ENCODE data around the gene SLC24A1.

SLC24A1 gene

GRCh38 chr15:65619626-65620290 lies 2.0 kb upstream of the SLC24A1 start:
- DNase-seq = no peak

DNA sequence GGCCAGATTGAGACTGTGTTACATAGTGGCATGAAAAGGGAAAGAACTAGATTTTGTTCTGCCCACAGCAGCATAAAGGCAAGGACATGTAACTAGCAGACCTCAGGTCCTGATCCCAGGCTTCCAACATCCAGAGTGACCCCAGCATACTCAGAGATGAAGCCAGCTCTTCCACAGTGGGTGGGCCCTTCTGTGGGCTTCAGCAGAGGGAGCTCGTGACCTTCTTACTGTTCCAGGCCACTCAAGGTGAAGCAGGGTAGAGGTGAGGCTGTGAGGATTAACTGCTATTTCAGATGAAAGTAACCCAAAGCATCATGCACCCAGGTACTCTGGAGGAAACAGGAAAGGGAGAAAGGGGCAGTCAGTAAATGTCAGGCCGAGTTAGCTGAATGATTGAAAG lies 905 bp upstream of the SLC24A1 start:
- DNase-seq = no peak

DNA sequence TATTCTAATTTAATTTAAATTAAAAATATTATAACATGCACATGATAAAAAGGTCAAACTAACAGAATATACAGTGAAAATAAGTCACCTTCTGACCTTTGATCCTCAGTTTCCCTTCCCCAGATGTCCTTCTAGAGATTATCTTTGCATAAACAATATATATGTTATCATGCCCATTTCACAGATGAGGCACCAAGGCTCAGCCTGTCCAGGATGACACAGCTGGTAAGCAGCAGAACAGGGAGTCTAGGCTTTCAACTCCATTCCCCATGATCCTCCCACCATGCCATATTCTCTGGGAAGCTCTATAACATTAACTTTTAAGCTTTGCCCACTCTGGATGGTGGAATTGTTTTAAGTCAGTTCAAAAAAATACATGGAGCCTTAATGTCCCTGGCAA lies 1.4 kb downstream of the SLC24A1 start:
- DNase-seq = no peak

- DNase-seq = no peak
These were observed 5.1 kb downstream of the SLC24A1 start for GRCh38 chr15:65626856-65627255.

DNA sequence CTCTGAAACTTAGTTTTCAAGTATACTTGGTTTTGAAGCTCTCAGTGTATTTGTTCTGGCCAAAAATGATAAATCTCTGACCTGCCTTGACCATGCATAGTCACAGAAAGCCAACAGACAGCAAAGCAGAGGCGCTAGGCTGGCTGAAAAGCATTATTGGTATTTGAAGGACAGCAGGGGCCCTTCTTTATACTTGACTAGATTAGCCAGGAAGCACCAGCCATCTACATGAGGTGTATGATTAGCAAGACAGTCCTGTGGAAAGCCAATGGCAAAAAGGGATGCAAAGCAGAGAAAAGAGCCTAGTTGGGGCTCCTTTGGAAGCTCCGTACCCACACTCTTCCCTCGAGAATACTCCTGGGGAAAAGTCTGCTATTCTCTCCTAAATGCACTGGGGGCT lies 7.8 kb downstream of the SLC24A1 start:
- no peak for DNase-seq

GRCh38 chr15:65630760-65631159 lies 9.0 kb downstream of the SLC24A1 start:
- DNase-seq = no peak

DNA sequence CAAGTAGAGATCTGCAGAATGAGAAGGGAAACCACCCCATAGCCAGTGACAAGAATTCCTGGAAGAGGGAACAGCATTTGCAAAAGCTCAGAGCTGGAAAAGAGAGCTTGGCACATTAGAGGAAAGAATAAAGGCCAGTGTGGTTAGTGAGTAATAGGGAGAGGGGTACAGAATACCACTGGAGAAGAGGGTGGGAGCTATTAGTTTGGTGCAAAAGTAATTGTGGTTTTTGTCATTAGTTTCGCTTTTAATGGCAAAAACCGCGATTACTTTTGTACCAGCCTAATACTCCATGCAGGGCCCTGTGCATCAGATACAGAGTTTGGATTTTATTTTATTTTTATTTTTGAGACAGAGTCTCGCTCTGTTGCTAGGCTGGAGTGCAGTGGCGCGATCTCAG lies 9.8 kb downstream of the SLC24A1 start:
- no peak for DNase-seq

DNA sequence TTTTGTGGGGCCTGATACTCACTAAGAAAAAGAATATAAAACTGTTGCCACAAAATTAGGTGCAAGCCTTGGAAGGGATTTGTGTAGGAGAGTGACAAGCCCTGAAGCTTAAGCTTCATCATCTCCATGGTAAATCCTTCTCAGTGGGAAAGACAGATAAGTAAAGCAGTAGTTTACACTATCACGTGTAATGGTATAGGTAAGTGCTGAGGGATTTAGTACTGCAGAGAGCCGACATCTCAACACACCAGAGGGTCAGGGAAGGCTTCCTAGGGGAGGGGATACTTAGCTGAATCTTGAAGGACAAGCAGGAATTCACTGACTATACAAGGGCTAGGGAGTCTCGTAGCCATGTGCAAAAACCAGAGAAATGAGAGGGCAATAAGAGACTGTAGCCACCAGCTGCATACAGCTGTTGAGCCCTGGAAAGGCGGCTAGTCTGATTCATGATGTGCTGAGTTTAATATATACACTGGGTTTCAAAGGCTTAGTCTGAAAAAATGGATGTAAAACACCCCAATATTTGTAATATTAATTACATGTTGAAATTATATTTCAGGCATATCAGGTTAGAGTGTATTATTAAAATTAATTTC lies 11.1 kb downstream of the SLC24A1 start:
- DNase-seq = no peak

DNA sequence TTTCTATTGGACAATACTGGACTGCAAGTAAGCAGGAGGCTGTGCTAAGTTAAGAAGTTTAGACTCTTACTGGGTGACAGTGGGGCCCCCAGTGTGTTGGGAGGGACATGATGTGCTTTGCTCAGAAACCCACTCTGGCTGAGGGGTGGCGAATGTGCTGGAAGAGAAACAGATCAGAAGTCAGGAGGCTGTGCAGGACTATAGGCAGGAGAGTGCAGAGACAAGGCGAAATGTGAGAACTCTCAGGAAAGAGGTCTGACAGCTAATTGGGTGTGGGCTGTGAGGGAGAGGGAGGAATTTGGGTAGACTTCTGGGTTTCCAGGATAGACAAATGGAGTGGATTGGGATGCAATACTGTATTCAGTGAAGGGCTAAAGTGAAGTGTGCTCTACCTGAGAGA lies 12.0 kb downstream of the SLC24A1 start:
- DNase-seq = no peak

DNA sequence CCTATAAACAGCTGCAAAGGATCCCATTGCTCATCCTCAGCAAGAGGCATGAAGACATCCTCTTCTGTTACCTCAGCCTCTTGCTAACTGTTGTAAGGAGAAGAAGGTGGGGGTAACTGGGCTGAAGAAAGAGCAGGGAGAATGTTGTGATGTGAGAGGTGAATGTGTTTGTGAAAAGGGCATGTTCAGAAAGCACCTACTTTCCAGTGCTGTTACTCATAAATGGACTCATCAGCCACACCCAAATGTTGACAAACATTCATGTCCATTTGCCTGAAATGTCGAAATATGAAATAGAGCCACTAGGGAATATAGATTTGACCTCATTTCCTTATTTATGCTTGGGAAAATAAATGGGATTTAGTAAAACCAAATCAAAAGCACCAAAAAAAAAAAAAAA lies 12.6 kb downstream of the SLC24A1 start:
- DNase-seq = no peak

- no peak for DNase-seq
These were observed 16.4 kb downstream of the SLC24A1 start for GRCh38 chr15:65638109-65638508.

- no peak for DNase-seq
These were observed 16.9 kb downstream of the SLC24A1 start for GRCh38 chr15:65638681-65639089.

DNA sequence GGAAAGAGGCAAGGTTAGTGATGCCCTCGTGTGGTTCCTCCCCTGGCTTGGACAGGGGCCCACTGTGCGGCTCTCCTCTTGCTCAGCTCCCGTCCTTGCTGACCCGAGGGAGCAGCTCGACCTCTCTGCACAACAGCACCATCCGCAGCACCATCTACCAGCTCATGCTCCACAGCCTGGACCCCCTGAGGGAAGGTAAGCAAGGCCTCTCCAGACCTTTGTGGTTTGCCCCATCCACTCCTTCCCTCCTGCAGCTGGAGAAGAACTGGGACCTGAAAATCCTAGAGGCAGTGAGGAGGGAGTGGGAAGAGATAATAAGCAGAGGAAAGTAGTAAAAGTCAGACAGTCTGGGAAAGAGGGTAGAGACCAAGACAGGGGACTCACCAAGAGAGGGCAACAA lies 17.8 kb downstream of the SLC24A1 start:
- DNase-seq = no peak

DNA sequence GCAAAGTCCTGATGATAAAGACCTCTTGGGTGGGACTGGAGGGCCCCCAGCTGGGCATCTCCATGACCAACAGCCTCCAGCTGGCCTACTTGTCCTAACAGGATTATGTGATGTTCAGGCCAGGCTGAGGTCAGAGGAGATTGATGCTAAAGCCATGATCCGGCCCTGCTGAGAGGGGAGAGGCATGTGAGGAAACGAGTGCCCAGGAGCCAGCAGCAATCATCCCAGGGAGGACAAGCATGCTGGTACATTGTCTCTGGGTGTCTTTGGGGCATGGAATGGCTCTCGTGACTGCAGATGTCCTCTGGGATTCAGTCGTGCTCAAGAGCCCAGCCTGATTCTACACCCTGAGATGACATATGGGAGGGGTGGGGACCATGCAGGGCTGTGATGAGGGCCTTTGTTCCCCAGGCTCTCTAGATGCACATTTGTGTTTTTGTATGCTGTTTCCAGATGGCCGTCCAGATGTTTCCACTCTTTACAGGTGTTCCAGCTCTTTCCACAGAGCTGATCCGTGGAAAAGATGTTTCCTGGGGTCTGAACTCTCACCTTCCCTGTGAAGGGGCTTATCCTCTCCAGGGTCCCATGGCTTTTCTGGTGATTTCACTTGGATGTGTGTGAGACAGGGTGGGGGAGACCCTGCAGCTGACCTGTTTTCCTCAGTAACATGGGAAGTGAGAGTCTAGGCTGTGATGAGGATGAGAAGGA lies 20.2 kb downstream of the SLC24A1 start:
- no peak for DNase-seq

DNA sequence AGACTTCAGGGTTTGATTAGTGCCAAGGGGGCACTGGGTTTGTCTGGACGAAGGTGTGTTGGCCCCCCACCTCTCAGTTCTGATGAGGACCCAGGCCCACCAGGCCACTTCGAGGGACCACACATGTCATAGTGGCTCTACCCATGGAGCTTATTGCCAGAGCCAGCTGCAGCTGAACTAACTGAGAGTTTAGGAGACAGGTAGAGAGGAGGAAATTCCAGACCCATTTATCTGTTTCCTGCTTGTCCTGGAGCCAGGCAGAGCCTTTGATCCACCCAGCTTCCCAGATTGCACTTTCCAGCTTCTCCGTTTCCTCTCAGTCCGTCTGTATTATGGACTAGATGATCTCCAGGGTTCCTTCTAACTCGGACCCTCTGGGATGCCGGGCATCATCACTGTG lies 20.9 kb downstream of the SLC24A1 start:
- DNase-seq = no peak

GRCh38 chr15:65644282-65644681 lies 22.5 kb downstream of the SLC24A1 start:
- DNase-seq = no peak

- DNase-seq = no peak
These were observed 23.7 kb downstream of the SLC24A1 start for GRCh38 chr15:65645392-65645791.

GRCh38 chr15:65646486-65646885 lies 24.7 kb downstream of the SLC24A1 start:
- no peak for DNase-seq

DNA sequence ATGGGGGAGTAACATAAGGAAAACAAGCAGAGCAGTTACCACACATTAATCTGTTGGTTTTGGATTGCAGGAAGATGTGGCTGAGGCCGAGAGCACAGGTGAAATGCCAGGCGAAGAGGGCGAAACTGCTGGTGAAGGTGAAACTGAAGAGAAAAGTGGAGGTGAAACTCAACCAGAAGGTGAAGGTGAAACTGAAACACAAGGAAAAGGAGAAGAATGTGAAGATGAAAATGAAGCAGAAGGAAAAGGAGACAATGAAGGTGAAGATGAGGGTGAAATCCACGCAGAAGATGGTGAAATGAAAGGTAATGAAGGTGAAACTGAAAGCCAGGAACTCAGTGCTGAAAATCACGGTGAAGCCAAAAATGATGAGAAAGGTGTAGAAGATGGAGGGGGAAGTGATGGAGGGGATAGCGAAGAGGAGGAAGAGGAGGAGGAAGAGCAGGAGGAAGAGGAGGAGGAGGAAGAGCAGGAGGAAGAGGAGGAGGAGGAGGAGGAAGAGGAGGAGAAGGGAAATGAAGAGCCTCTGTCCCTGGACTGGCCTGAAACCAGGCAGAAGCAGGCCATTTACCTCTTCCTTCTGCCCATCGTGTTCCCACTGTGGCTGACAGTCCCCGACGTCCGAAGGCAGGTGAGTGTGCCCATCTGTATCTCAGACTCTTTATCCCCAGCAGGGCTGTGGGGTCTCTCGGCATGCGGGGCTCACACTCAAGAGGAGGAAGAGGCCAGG lies 28.7 kb downstream of the SLC24A1 start:
- DNase-seq = no peak

- no peak for DNase-seq
These were observed 29.2 kb downstream of the SLC24A1 start for GRCh38 chr15:65651042-65651322.

GRCh38 chr15:65651831-65652749 lies 30.4 kb downstream of the SLC24A1 start:
- DNase-seq = no peak

DNA sequence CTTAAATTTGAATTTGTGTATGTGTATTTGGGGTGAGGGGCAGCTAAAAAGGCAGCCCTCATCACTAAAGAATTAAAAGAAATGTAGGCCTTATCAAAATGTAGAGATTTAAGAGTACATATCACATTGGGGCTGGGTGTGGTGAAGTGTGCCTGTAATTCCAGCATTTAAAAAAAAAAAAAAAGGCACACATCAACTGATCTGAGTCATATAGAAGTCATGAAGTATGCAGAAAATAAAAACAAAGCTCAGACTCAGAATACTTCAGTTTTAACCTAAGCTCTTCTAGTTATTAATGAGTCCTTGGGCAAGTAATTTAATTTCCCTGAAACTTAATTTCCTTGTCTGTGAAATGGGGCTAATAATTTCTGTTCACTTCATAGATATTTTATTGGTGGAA lies 31.6 kb downstream of the SLC24A1 start:
- DNase-seq = no peak
